IMR-90 (cell line): Measurements from ENCODE around the gene COQ10A. TPM values are rescaled to one million over a fixed set of nuclear protein-coding genes. Genes with fewer than 3 reads are reported as not detected.

Experiments used
- ATAC-seq: fragments of 200-7000 bp; cut with Tn5 transposase; 2 replicates; pipeline ENCODE4 v1.9.1; 2020; ENCODE audit warnings: low read depth, mild to moderate bottlenecking, moderate library complexity
- BruUV-seq: library from RNA; stranded (reverse); fragments of 400-500 nt; replicated peaks from 2 replicates; lab custom pipeline; 2021; lab: Mats Ljungman, UMichigan
- CTCF ChIA-PET: fragments of 300-600 bp; formaldehyde crosslinking; extraction: SDS; loops from one replicate; lab custom pipeline; 2021; ENCODE audit warnings: antibody characterized with exemption; lab: Yijun Ruan, JAX
- POLR2A ChIA-PET: fragments of 300-600 bp; sonication (Branson Sonifier 250); formaldehyde crosslinking; loops from one replicate; lab custom pipeline; 2022; ENCODE audit warnings: antibody characterized with exemption; ENCODE audit not compliant: unreplicated experiment; lab: Charles Lee
- DNase-seq: peaks from one replicate; pipeline ENCODE4 v3.0.0; 2013
- H2AFZ ChIP-seq: replicated peaks from 2 replicates; pipeline ENCODE3; 2013; ENCODE audit warnings: low read length, mild to moderate bottlenecking; ENCODE audit not compliant: poor library complexity
- H2AK5ac ChIP-seq: 2 replicates; pipeline ENCODE4 v1.6.1; 2013; ENCODE audit warnings: low read depth, low read length, inconsistent platforms
- H2AK9ac ChIP-seq: replicated peaks from 2 replicates; pipeline ENCODE3; 2013; ENCODE audit warnings: mild to moderate bottlenecking, low read depth, low read length, moderate library complexity; ENCODE audit not compliant: poor library complexity
- H2BK120ac ChIP-seq: 2 replicates; pipeline ENCODE4 v1.6.1; 2013; ENCODE audit warnings: low read depth, low read length, inconsistent platforms
- H2BK15ac ChIP-seq: 3 replicates; pipeline ENCODE4 v1.6.1; 2013; ENCODE audit warnings: low read depth, low read length, inconsistent platforms
- H2BK20ac ChIP-seq: 2 replicates; pipeline ENCODE4 v1.6.1; 2013; ENCODE audit warnings: low read depth, mild to moderate bottlenecking, inconsistent platforms, low read length, moderate library complexity
- H2BK5ac ChIP-seq: 2 replicates; pipeline ENCODE4 v1.6.1; 2013; ENCODE audit warnings: mild to moderate bottlenecking, low read depth, low read length, inconsistent platforms; ENCODE audit not compliant: poor library complexity, severe bottlenecking
- H3K14ac ChIP-seq: replicated peaks from 2 replicates; pipeline ENCODE4 v1.6.1; 2013; ENCODE audit warnings: low read depth, low read length, inconsistent platforms
- H3K18ac ChIP-seq: 2 replicates; pipeline ENCODE4 v1.6.1; 2013; ENCODE audit warnings: low read depth, low read length, control low read depth
- H3K23ac ChIP-seq: 2 replicates; pipeline ENCODE4 v1.6.1; 2013; ENCODE audit warnings: low read depth, low read length, inconsistent platforms
- H3K27ac ChIP-seq: 2 replicates; pipeline ENCODE4 v1.5.1; 2013; ENCODE audit warnings: mild to moderate bottlenecking, control low read depth, low read length; ENCODE audit not compliant: insufficient read depth
- H3K27me3 ChIP-seq: 2 replicates; pipeline ENCODE4 v1.6.1; 2013; ENCODE audit warnings: low read length; ENCODE audit not compliant: control insufficient read depth, insufficient read depth
- H3K36me3 ChIP-seq: 2 replicates; pipeline ENCODE4 v1.6.1; 2013; ENCODE audit warnings: low read length, mixed read lengths; ENCODE audit not compliant: control insufficient read depth, insufficient read depth
- H3K4ac ChIP-seq: 2 replicates; pipeline ENCODE4 v1.6.1; 2013; ENCODE audit warnings: low read depth, low read length, inconsistent platforms
- H3K4me1 ChIP-seq: 2 replicates; pipeline ENCODE4 v1.6.1; 2013; ENCODE audit warnings: low read length, mixed read lengths; ENCODE audit not compliant: control insufficient read depth, insufficient read depth
- H3K4me2 ChIP-seq: 2 replicates; pipeline ENCODE4 v1.6.1; 2013; ENCODE audit warnings: low read depth, mild to moderate bottlenecking, control low read depth, low read length, moderate library complexity
- H3K4me3 ChIP-seq: 2 replicates; pipeline ENCODE4 v1.5.1; 2013; ENCODE audit warnings: low read depth, mild to moderate bottlenecking, control low read depth, low read length, moderate library complexity; ENCODE audit not compliant: insufficient read depth
- H3K56ac ChIP-seq: 2 replicates; pipeline ENCODE4 v1.6.1; 2013; ENCODE audit warnings: low read length, inconsistent platforms; ENCODE audit not compliant: insufficient read depth; ENCODE audit errors: extremely low read depth
- H3K79me1 ChIP-seq, 2 experiments: 2 replicates each; pipeline ENCODE4 v1.6.1; 2013; ENCODE audit warnings: low read length in 2 of 2, inconsistent platforms in 1 of 2, low read depth in 1 of 2
- H3K9ac ChIP-seq: 2 replicates; pipeline ENCODE4 v1.6.1; 2013; ENCODE audit warnings: low read depth, low read length, control low read depth
- H3K9me1 ChIP-seq: 2 replicates; pipeline ENCODE4 v1.6.1; 2013; ENCODE audit warnings: low read length, inconsistent platforms; ENCODE audit not compliant: insufficient read depth
- H3K9me3 ChIP-seq: 2 replicates; pipeline ENCODE4 v1.6.1; 2013; ENCODE audit warnings: low read length; ENCODE audit not compliant: control insufficient read depth, insufficient read depth
- H4K20me1 ChIP-seq: 2 replicates; pipeline ENCODE4 v1.6.1; 2013; ENCODE audit warnings: low read length, inconsistent platforms; ENCODE audit not compliant: insufficient read depth
- H4K5ac ChIP-seq: 2 replicates; pipeline ENCODE4 v1.6.1; 2013; ENCODE audit warnings: mild to moderate bottlenecking, low read depth, low read length, control low read depth
- H4K8ac ChIP-seq, 2 experiments: 2 replicates each; pipeline ENCODE4 v1.6.1; 2013; ENCODE audit warnings: low read depth in 2 of 2, low read length in 2 of 2, control low read depth in 1 of 2, inconsistent platforms in 1 of 2
- H4K91ac ChIP-seq: 2 replicates; pipeline ENCODE4 v1.6.1; 2013; ENCODE audit warnings: low read depth, low read length, inconsistent platforms; ENCODE audit not compliant: insufficient read depth
- CEBPB ChIP-seq: IDR thresholded peaks from 2 replicates; pipeline ENCODE4 v1.6.1; 2012; ENCODE audit warnings: low read depth, low read length, improper control_type of control experiment
- FOS ChIP-seq: fragments of 150-350 bp; IDR thresholded peaks from 2 replicates; pipeline ENCODE4 v1.6.1; 2016; ENCODE audit warnings: low read depth, low read length
- POLR2A ChIP-seq: IDR thresholded peaks from 2 replicates; pipeline ENCODE4 v1.6.1; 2012; ENCODE audit warnings: mild to moderate bottlenecking, low read depth, low read length
- RFX5 ChIP-seq: IDR thresholded peaks from 2 replicates; pipeline ENCODE4 v1.8.0; 2012; ENCODE audit warnings: low read depth, mild to moderate bottlenecking, low read length, moderate library complexity
- WGBS, 2 experiments: methylation state at CpG; one replicate each; pipeline versions ENCODE4 v1.1.5 to v1.1.7; 2013; ENCODE audit warnings: missing lambda C conversion rate in 2 of 2; ENCODE audit not compliant: insufficient read length in 1 of 2; ENCODE audit errors: extremely low coverage in 2 of 2; 5-methylcytosine and 5-hydroxymethylcytosine counted together
- dilution Hi-C: fragments of 300-500 bp; cut with HindIII; formaldehyde crosslinking; loops from one replicate; pipeline ENCODE4 v1.14.3; 2018; ENCODE audit warnings: low sequenced_read_pairs; ENCODE audit not compliant: unreplicated experiment
- in situ Hi-C: fragments of 300-500 bp; cut with MboI; formaldehyde crosslinking; loops from 3 replicates; pipeline ENCODE4 v1.14.3; 2019; ENCODE audit warnings: low sequenced_read_pairs, inconsistent platforms, mixed read lengths
- intact Hi-C: fragments of 100-400 bp; cut with micrococcal nuclease; formaldehyde crosslinking; loops from 2 replicates; pipeline ENCODE4 v1.10.0; 2022
- polyA plus RNA-seq, 3 experiments: library from polyadenylated mRNA; depleted of rRNA; stranded (reverse); fragments of >200 nt; gene quantifications; 2 replicates each; pipeline ENCODE4 v1.2.3, GENCODE V29; 2012; ENCODE audit warnings: low replicate concordance in 1 of 3
- total RNA-seq: library from RNA; depleted of rRNA; stranded (reverse); fragments of >200 nt; gene quantifications from 2 replicates; pipeline ENCODE4 v1.2.3, GENCODE V29; 2012
- TF ChIP-seq, protein P1 (sequence below): fragments of 150-350 bp; IDR thresholded peaks from 2 replicates; pipeline ENCODE4 v1.6.1; 2017; ENCODE audit warnings: mild to moderate bottlenecking, antibody characterized with exemption, low read length, low read depth

Gene COQ10A
- total and polyA plus RNA-seq, 2 of the 4 experiments (the other 2 are of a cell fraction), result 4.7 to 10.8 TPM

DNA sequence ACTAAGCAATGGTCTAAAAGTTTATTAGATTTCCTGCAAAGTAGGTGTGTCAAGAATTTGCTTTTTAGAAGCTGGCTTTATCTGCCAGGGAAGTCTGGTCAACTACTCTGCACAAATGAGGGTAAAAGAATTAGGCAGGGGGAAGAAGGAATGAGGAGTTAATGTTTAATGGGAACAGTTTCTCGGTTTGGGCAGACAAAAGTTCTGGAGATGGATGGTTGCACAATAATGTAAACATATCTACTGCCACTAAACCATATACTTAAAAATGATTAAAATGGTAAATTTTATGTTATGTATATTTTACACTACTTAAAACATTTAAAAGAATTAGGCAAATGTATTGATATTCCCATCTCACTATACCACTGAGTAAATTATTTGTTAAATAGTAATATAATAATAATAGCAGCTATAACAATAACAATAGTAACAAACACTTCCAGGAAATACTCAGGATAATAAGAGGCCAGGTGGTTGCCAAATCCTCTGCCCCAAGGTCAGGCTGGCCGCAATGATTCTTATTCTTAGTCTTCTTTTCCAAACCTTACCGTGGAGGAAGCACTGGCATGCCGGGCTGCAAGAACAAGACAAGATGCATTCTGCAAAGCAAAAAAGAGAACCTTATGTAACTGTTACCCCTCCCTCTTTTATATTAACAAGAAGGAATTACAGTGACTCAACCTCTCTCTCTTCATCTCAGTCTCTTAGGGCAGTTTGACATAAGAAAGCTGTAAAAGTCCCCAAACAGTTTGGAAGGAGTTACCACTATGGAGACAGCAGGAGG, 19.5 kb downstream of the COQ10A start:
- Histone ChIP-seq H3K14ac (no peak overlapping the region), H3K9ac (no peak overlapping the region), H2AK9ac (no peak overlapping the region), H4K91ac (no peak overlapping the region), H3K4me3 (no peak overlapping the region), H3K79me1 (peaks cover 33 to 55% of the 10 kb centered on the region in 2 experiments), H3K27ac (peak overlapping the region; percentile 23; the same call in 1 of the 2 replicates), H2AFZ (no peak overlapping the region), H2BK15ac (no peak overlapping the region), H2BK120ac (no peak overlapping the region), H3K23ac (no peak overlapping the region), H3K9me3 (no peaks in the 10 kb centered on the region), H3K18ac (no peak overlapping the region), H3K36me3 (peaks cover 35% of the 10 kb centered on the region), H3K56ac (no peak overlapping the region), H3K27me3 (no peaks in the 10 kb centered on the region), H2AK5ac (no peak overlapping the region), H4K8ac (no peak overlapping the region), H4K20me1 (peaks cover 14% of the 10 kb centered on the region), H4K5ac (no peak overlapping the region), H3K9me1 (no peaks in the 10 kb centered on the region), H3K4ac (no peak overlapping the region), H3K4me1 (peaks cover 4% of the 10 kb centered on the region; the same call in 1 of the 2 replicates), H2BK20ac (no peak overlapping the region), H3K4me2 (no peak overlapping the region), H2BK5ac (no peak overlapping the region)
- dilution Hi-C loops (no loop called here), in situ Hi-C loops (no loop called here), intact Hi-C loops (no loop called here)
- DNase-seq (no peak), ATAC-seq (no peak; the same call in 1 of the 2 replicates)
- TF ChIP-seq, protein P1, sequence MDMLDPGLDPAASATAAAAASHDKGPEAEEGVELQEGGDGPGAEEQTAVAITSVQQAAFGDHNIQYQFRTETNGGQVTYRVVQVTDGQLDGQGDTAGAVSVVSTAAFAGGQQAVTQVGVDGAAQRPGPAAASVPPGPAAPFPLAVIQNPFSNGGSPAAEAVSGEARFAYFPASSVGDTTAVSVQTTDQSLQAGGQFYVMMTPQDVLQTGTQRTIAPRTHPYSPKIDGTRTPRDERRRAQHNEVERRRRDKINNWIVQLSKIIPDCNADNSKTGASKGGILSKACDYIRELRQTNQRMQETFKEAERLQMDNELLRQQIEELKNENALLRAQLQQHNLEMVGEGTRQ, result no peak
- TF ChIP-seq POLR2A (no peak), CEBPB (peak; percentile 70), RFX5 (no peak), FOS (no peak)
- WGBS, 2 experiments, result no CpG with 5 or more reads among the region's 4 CpGs
- BruUV-seq, result no TSS peak
- ChIA-PET CTCF (interaction anchor here (0.6 to 1.0 kb wide), 2 partner anchors 96 to 178 kb away, joined by 3 to 4 read pairs; no protein-coding TSS in a partner anchor), POLR2A (no interaction called here)
